Choroid plexus epithelial cell (primary cell): ENCODE results near the gene FAM120A.

Experiments
- DNase-seq: peaks from one replicate; pipeline ENCODE4 v3.0.0-alpha.2; 2010; ENCODE audit warnings: low read depth
- H3K4me3 ChIP-seq: 2 replicates; pipeline ENCODE4 v1.5.1; 2011; ENCODE audit warnings: low read depth, mild to moderate bottlenecking, control low read depth, low read length, moderate library complexity
- TF ChIP-seq, protein P1 (sequence below): conservative IDR thresholded peaks from 2 replicates; pipeline ENCODE4 v1.5.1; 2011; ENCODE audit warnings: low read depth, mild to moderate bottlenecking, control low read depth, inconsistent platforms, low read length, moderate library complexity

The FAM120A gene

DNA sequence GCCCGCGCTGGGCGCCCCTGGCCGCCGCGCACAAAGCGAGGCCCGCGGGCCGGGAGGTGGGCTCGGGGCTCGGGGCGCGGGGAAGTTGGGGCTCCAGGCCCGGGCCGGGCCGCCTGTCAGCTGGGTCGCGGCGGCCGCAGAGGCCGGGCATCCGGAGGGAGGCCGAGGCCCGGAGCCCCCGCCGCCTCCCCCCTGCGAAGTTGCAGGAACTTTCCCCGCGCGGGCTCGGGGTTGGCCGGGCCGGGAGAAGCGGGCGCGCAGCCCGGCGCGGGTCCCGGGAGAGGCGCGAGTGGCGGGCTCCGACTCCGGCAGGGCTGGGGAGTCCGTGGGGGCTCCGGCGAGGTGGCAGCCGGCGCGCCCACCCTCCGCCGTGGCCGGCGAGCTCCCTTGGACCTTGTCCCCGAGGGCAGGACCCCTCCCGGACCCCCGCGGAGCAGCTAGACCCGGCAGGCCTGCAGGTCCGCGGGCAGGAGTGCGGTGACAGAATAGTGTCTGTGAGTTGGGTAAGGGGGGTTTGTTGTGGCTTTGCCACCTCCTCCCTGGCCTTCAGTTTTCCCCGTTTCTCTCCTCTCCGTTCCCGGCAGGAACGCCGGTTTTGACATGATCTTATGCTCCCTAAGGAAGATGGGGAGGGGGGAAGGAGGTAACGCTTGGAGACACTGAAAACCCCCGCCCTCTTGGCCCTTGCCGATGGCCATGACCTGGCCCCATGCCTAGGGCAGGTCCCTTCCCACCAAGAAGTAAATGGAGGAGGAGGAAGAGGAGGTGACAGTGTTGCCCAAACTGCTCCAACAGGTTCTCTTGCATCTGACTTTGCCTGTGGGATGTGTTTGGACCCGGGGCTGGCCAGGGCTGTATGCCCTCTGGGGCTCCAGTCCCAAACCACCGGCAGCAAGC lies 125.8 kb downstream of the FAM120A start:
- no peak for DNase-seq
- TF ChIP-seq, protein P1, sequence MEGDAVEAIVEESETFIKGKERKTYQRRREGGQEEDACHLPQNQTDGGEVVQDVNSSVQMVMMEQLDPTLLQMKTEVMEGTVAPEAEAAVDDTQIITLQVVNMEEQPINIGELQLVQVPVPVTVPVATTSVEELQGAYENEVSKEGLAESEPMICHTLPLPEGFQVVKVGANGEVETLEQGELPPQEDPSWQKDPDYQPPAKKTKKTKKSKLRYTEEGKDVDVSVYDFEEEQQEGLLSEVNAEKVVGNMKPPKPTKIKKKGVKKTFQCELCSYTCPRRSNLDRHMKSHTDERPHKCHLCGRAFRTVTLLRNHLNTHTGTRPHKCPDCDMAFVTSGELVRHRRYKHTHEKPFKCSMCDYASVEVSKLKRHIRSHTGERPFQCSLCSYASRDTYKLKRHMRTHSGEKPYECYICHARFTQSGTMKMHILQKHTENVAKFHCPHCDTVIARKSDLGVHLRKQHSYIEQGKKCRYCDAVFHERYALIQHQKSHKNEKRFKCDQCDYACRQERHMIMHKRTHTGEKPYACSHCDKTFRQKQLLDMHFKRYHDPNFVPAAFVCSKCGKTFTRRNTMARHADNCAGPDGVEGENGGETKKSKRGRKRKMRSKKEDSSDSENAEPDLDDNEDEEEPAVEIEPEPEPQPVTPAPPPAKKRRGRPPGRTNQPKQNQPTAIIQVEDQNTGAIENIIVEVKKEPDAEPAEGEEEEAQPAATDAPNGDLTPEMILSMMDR: no peak
- peak overlapping the region; percentile 68 for H3K4me3 ChIP-seq

DNA sequence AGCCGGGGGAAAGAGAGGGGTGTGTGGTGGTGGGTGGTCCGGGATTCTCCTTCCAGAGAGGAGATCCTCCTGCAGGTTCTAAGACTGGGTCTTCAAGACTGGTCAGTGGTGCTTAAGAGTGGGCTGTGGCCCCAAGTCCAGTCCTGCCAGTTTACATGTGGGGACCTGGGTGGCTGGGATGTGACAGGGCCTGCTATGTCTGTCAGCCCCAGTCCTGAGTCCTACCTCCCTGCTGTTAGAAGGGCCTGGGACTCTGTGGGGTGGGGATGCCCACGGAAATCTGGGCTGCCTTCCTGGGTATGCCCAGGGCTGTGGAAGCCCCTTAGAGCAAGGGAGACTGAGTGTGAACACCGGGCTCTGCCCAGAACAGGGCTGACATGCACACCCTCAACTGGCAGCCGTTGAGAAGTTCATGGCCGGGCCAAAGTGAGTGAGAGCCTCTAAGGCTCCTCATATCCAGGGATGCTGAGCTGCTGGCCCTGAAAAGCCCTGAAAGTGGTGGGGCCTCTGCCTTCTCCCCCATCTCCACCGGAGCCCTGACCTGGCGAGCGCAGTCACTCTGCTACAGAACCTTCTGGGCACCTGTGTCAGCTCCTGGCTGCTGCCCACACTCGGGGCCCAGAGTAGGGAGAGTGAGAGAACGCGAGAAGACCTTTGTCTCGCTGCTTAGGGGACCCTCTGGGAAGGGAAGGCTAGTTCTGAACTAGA lies 126.6 kb downstream of the FAM120A start:
- TF ChIP-seq, protein P1: no peak
- peak overlapping the region; percentile 68 for H3K4me3 ChIP-seq
- DNase-seq: no peak

DNA sequence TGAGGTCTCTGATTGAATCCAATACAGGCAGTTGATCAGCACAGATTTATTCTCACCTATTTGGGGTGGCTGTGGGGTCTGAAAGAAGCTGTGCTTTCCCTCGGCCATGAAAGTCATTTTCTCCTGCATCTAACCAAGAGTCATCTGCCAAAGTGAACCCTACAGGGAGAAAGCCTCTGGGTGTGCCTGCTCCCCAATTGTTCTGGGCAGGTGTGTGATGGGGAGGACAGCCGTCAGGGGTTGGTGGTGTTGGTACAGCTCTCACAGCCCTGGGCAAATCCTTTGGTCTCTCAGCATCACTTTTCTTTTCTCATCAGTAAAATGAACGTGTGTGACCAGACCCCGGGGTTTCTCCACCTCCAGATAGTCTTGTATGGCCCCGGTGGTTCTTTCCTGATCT lies 127.4 kb downstream of the FAM120A start:
- TF ChIP-seq, protein P1: no peak
- no peak overlapping the region for H3K4me3 ChIP-seq
- no peak for DNase-seq

DNA sequence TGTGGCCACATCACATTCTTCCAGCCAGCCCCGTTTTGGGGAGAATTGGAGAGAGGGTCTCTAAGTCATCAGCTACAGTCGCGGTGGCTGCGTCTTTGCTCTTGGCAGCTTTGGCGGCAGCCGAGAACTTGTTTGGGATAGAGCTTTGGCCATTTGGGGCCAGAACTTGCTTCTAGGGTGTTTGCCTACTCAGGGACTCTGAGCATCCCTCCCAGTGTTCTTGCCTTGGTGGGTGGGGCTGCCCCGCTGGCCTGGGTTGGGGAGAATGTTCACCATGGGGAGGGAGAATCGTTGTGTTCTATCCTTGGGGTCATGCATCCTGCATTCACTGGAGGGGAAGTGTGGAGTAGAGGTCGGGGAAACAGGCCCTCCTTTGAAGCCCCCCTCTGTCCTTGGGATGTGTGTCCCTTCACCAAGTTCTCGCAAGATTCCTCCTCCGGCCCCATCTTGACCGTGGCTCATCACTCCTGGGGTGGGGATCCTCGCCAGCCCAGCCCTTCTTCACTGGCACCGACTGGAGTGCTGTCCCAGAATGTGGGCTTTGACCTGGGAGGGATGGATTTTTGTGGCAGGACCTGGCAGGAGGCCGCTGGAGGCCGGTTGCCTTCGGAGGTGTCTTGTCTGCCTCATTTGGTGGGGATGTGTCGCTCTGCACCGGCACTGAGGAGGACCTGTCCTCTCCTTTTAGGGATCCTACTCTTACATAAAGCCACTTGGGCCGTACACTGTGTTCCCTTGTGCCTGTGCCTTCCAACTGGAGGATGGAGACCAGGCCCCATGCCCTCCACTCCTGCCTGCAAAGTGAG lies 128.4 kb downstream of the FAM120A start:
- no peak for DNase-seq
- TF ChIP-seq, protein P1: no peak
- H3K4me3 ChIP-seq: no peak overlapping the region

DNA sequence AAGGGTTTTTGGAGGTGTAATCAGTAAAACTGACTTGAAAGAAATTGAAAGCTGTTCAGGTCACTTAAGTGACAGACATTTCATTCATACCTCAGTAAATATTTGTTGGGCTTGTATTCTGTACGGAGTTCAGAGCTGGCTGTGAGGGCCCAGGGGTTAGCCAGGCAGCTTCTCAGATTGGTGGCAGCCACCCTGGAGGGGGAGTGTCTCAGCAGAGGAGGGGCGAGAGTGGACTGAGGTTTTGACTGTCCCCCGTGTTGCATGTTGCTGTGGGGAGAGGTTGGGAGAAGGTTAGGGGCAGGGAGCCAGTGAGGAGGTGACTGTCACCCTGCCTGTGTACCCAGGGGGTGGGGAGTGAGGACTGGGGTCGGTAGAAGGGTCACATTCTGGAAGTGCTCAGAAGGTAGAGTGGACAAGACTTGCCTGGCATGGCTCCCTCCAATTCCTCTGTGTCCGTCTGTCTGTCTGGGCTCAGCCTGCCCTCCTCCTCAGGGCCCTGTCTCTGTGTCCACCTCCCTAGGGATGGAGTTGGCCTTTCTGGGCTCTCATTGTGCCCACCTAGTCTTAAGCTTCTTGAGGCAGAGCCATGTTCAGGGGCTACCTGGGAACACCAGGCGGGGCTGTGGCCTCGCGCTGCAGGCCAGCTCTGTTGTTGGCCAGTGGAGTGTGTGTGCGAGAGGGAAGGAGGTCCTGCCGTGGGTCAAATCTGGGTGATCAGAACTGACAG lies 129.3 kb downstream of the FAM120A start:
- TF ChIP-seq, protein P1: no peak
- no peak overlapping the region for H3K4me3 ChIP-seq
- no peak for DNase-seq

DNA sequence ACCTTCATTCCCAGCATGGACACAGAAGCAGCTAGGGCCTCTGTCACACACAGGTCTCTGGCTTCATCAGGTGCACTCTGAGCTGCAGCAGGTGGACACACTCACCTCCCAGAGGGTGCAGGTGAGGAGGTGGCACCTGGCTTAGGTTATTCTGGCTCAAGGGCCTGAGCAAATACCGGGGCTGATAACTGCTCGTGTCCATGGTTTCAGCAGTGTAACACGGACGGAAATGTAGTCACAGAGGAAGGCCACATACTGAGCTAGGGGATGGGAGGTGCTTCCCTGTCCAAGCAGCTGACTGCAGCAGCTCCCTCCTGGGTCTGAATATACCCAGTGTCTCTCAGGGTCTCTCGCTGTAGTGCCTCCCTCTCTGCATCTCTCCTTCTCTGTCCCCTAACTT lies 130.6 kb downstream of the FAM120A start:
- no peak overlapping the region for H3K4me3 ChIP-seq
- DNase-seq: peak; percentile 83
- TF ChIP-seq, protein P1: no peak
